Measurements from ENCODE around the gene PTGES3L. TPM values are rescaled to one million over a fixed set of nuclear protein-coding genes. Genes with fewer than 3 reads are reported as not detected.

PTGES3L gene
- total and polyA plus RNA-seq, 2 of the 13 experiments (the other 11 are each of a cell fraction or from before 2014, with no cell fraction given) = 1.2 to 2.9 TPM

- TF ChIP-seq ZNF142 (CRISPR knock-in tag; IDR thresholded peaks at IDR 0.05) = no peak
- no peak for TF ChIP-seq MATR3 (CRISPR knock-in tag; IDR thresholded peaks at IDR 0.05)
- no peak for TF ChIP-seq POGZ (CRISPR knock-in tag; IDR thresholded peaks at IDR 0.05)
- no peak for TF ChIP-seq KLF13 (CRISPR knock-in tag; IDR thresholded peaks at IDR 0.05)
- TF ChIP-seq PRDM10 (CRISPR knock-in tag; IDR thresholded peaks at IDR 0.05; ENCODE audit: low read depth) = peak; percentile 17; the same call in 1 of the 2 replicates
- TF ChIP-seq SRSF9 (IDR thresholded peaks at IDR 0.05; ENCODE audit: borderline replicate concordance, insufficient read depth, low read depth, low read length, poor library complexity, severe bottlenecking) = no peak
- TF ChIP-seq HHEX (CRISPR knock-in tag; IDR thresholded peaks at IDR 0.05) = no peak
- no peak for TF ChIP-seq ZNF224 (CRISPR knock-in tag; IDR thresholded peaks at IDR 0.05)
- peak; percentile 94 for TF ChIP-seq ZHX1 (CRISPR knock-in tag; IDR thresholded peaks at IDR 0.05; ENCODE audit: low read depth)
- 0 out of 2 replicates have a peak, but pooled peaks have one; percentile 19 for TF ChIP-seq ZNF124 (CRISPR knock-in tag; IDR thresholded peaks at IDR 0.05)
- peak; percentile 82 for TF ChIP-seq IKZF5 (CRISPR knock-in tag; IDR thresholded peaks at IDR 0.05)
- no peak for TF ChIP-seq ZNF75D (CRISPR knock-in tag; IDR thresholded peaks at IDR 0.05; ENCODE audit: borderline replicate concordance)
- no peak for TF ChIP-seq TFDP1 (CRISPR knock-in tag; IDR thresholded peaks at IDR 0.05; ENCODE audit: borderline replicate concordance)
- 0 out of 2 replicates have a peak, but pooled peaks have one; percentile 14 for TF ChIP-seq BCL6 (CRISPR knock-in tag; IDR thresholded peaks at IDR 0.05)
- no peak for TF ChIP-seq FOSL1 (CRISPR knock-in tag; IDR thresholded peaks at IDR 0.05; ENCODE audit: borderline replicate concordance)
These were observed 440 bp upstream of the PTGES3L start, which contains the start of gene RUNDC1 (continued) for GRCh38 chr17:42980274-42980765.

All from HepG2 (cell line).